ENCODE measurements around the gene PTCRA.
"Not testable (repeated sequence)": the region's sequence is repeated elsewhere in the genome, so short reads cannot be mapped to it uniquely, and the experiment has no call there.

PTCRA gene

GRCh38 chr6:42904467-42904866, 11.4 kb upstream of the PTCRA start:
- DNase-seq, result no peak

DNA sequence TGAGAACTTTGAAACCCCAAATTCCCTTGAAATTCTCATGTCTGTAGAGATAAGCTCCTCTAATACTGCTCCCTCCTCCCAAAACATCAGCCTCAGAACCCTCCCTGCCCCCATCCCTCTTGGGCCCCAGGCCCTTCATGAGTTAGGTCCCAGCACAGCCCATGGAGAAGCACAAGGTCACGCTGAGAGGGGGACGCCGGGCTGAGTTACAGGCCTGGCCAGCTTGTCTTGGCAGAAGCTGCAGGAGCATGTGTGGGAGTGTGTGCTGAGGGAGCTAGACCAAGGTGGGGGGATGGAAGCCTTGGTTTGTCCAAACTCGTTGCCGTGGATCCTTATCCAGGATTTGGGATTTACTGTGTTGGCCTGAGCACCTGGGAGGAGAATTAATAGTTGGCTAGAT, 8.5 kb upstream of the PTCRA start:
- DNase-seq, result no peak

GRCh38 chr6:42909835-42910234, 6.0 kb upstream of the PTCRA start:
- DNase-seq, result no peak

DNA sequence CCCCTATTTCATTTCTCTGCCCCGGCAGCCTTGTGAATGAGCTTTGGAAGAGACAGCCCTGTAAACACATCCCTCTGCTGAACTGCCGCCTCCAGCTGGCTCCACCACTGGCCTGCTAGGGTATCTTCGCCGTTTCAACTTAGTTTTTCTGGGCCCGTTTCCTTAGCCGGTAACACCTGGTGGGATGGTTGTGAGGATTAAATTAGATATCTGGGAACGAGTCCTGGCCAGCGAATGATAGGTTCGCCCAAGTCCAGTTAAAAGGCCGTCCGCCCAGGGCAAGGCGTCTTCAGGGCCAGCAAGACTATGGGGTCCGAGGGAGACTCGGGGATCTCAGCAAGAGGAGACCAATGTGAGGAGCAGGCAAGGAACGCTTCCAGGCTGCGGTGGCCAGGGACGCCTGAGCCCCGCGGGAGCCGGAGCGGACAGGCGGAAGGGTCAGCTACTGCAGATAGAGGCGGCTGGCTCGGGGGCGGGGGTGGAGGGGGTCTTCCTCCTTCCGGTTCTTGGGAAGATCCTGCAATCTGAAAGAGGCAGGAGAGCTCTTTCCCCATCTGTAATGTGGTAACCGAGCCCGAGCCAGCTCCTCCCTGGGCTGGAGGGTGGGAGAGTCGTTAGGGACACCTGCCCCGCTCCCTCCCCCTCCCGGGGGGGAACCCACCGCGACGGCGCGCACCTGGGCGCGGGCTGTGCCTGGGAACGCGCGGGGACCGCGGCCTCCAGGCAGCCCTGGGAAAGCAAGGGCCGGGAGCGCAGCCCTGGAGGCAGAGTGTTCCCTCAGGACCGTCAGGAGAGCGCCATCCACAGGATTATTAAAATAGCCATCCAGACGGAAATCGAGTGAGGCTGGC, 4.5 kb upstream of the PTCRA start:
- DNase-seq, result no peak

DNA sequence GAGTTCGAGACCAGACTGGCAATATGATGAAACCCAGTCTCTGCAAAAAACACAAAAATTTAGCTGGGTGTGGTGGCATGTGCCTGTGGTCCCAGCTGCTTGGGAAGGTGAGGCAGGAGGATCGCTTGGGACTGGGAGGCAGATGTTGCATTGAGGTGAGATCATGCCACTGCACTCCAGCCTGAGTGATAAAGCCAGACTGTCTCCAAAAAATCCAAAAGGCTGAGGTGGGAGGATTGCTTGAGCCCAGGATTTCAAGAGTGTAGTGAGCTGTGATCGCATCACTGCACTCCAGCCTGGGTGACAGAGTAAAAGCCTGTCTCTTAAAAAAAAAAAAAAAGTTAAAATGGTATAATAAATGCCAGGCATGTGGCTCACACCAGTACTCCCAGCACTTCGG, 1.3 kb upstream of the PTCRA start:
- no peak for DNase-seq

GRCh38 chr6:42916288-42916687, 435 bp downstream of the PTCRA start:
- DNase-seq, result no peak

DNA sequence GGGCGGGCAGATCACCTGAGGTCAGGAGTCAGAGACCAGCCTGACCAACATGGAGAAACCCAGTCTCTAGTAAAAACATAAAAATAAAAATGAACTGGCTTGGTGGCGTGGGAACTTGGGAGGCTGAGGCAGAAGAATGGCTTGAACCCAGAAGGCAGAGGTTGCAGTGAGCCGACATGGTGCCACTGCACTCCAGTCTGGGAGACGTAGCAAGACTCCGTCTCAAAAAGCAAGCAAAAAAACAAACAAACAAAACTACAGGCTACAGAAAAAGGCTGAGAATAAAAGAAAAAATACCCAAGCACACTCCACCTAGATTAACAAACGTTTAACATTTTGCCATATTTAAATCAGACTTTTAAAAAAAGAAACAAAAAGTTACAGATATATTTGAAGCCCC, 5.9 kb downstream of the PTCRA start:
- DNase-seq, result no peak

- no peak for DNase-seq
Observed at GRCh38 chr6:42923666-42924065, 7.8 kb downstream of the PTCRA start.

DNA sequence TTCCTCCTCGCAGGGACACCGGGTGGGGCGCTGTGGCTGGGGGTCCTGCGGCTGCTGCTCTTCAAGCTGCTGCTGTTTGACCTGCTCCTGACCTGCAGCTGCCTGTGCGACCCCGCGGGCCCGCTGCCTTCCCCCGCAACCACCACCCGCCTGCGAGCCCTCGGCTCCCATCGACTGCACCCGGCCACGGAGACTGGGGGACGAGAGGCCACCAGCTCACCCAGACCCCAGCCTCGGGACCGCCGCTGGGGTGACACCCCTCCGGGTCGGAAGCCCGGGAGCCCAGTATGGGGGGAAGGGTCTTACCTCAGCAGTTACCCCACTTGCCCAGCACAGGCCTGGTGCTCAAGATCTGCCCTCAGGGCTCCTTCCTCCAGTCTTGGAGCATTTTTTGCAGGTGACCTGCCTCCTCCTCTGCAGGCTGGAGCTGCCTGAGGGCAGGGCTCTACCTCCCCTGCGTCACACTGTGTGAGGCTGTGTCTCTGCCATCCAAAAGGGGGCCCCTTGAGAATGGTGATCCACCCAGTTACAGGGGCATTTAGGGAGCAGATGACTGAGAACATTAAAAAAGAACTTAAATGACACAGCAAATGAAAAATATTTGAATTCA, 9.5 kb downstream of the PTCRA start:
- no peak for DNase-seq

GRCh38 chr6:42928986-42929820, 13.3 kb downstream of the PTCRA start, which contains the start of gene CNPY3:
Gene CNPY3 (plus strand): TSS chr6:42929480. CDS start chr6:42929571, 91 bp downstream.
- DNase-seq, result peak; percentile 97

GRCh38 chr6:42929821-42930360, 14.0 kb downstream of the PTCRA start:
- peak; percentile 66 for DNase-seq

DNA sequence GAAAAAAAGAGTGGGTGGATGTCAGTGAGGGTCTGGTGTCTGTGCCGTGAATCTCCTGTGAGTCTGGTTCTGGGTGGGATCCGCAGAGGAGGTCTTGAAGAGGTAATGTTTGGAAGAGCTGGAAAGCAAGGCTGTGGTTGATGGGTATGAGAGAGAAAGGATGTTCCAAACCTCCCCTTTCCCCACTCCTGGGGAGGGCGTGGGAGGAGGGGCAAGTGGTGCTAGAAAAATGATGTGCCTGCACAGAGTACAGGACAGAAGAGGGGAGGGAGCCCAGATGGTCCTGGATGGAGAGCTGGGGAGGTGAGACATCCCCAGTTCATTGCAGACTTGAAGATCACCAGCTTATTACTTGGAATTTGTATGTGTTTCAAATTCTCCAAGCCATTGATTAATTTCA, 16.6 kb downstream of the PTCRA start:
- no peak for DNase-seq

DNA sequence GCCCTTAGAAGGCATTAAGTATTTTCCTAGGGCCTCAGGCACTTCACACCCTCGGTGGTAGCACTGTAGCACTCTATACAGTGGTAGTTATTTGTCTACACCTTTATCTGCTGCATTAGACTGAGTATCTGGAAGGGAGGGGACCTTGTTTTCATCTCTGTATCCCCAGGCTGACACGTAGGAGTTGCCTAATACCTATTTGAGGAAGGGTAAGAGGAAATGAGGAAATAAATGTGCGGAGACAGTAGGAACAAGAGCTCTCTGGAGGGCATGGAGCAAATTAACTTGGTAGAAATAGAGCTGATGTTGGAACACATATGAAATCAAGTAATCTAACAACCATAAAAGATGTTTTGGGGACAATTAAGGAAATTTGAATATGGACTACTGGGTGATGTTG, 17.4 kb downstream of the PTCRA start:
- DNase-seq, result no peak

- no peak for DNase-seq
Observed at GRCh38 chr6:42935322-42935721, 19.5 kb downstream of the PTCRA start.

GRCh38 chr6:42936398-42936797, 20.5 kb downstream of the PTCRA start:
- DNase-seq, result no peak

- no peak for DNase-seq
Observed at GRCh38 chr6:42937548-42938427, 21.9 kb downstream of the PTCRA start.

DNA sequence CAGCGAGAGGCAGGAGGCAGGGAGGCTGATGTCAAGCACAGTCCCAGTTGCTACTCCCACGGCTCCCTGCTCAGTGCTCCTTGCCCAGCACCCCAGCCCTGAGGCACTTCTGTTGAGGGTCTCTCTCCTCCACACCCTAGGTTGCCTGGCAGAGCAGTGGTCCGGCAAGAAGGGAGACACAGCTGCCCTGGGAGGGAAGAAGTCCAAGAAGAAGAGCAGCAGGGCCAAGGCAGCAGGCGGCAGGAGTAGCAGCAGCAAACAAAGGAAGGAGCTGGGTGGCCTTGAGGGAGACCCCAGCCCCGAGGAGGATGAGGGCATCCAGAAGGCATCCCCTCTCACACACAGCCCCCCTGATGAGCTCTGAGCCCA, 22.6 kb downstream of the PTCRA start:
- DNase-seq, result no peak

GRCh38 chr6:42938987-42939809, 23.3 kb downstream of the PTCRA start:
- no peak for DNase-seq

GRCh38 chr6:42939810-42940167, 23.9 kb downstream of the PTCRA start:
- no peak for DNase-seq

- no peak for DNase-seq
Observed at GRCh38 chr6:42940493-42941045, 24.7 kb downstream of the PTCRA start.

DNA sequence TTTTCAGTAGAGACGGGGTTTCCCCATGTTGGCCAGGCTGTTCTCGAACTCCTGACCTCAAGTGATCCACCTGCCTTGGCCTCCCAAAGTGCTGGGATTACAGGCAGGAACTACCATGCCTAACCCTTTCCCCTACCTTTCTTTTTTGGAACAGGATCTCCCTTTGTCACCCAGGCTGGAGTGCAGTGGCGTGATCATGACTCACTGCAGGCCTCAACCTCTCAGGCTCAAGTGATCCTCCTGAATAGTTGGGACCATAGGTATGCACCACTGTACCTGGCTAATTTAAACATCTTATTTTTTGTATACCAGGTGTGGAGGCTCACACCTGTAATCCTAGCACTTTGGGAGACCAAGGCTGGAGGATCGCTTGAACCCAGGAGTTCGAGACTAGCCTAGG, 25.5 kb downstream of the PTCRA start:
- not testable (repeated sequence) for DNase-seq
